Measurements from ENCODE around the gene HINT3.
A peak's percentile ranks its signal among the peaks of the same experiment; 100 is the strongest.
"Not testable (repeated sequence)": the region's sequence is repeated elsewhere in the genome, so short reads cannot be mapped to it uniquely, and the experiment has no call there.

The HINT3 gene

GRCh38 chr6:125956506-125957390 lies at the start of gene HINT3:
Gene HINT3 (plus strand): TSS chr6:125956770. CDS start chr6:125956978, 208 bp downstream.
- peak; percentile 100 for DNase-seq

- no peak for DNase-seq
Observed at GRCh38 chr6:125910527-125910926, 46.0 kb upstream of the HINT3 start.

- DNase-seq: peak; percentile 83
Observed at GRCh38 chr6:125911051-125911451, 45.5 kb upstream of the HINT3 start.

GRCh38 chr6:125912430-125912829 lies 44.1 kb upstream of the HINT3 start:
- DNase-seq: peak; percentile 75

GRCh38 chr6:125913145-125913544 lies 43.4 kb upstream of the HINT3 start:
- DNase-seq: no peak

GRCh38 chr6:125913864-125914351 lies 42.7 kb upstream of the HINT3 start:
- DNase-seq: peak; percentile 51

GRCh38 chr6:125918230-125918629 lies 38.3 kb upstream of the HINT3 start:
- DNase-seq: peak; percentile 79

- peak; percentile 91 for DNase-seq
Observed at GRCh38 chr6:125918681-125919566, 37.6 kb upstream of the HINT3 start.

- no peak for DNase-seq
Observed at GRCh38 chr6:125919618-125920017, 37.0 kb upstream of the HINT3 start.

GRCh38 chr6:125922322-125922860 lies 34.2 kb upstream of the HINT3 start:
- peak; percentile 98 for DNase-seq

GRCh38 chr6:125923366-125923877 lies 33.1 kb upstream of the HINT3 start:
- no peak for DNase-seq

- no peak for DNase-seq
Observed at GRCh38 chr6:125924169-125924568, 32.4 kb upstream of the HINT3 start.

- no peak for DNase-seq
Observed at GRCh38 chr6:125924697-125925358, 31.7 kb upstream of the HINT3 start.

GRCh38 chr6:125926711-125927110 lies 29.9 kb upstream of the HINT3 start:
- no peak for DNase-seq

- no peak for DNase-seq
Observed at GRCh38 chr6:125927761-125928160, 28.8 kb upstream of the HINT3 start.

- no peak for DNase-seq
Observed at GRCh38 chr6:125930765-125931418, 25.7 kb upstream of the HINT3 start.

GRCh38 chr6:125931733-125932450 lies 24.7 kb upstream of the HINT3 start:
- no peak for DNase-seq

- DNase-seq: no peak
Observed at GRCh38 chr6:125932451-125932795, 24.1 kb upstream of the HINT3 start.

- not testable (repeated sequence) for DNase-seq
Observed at GRCh38 chr6:125935520-125935919, 21.1 kb upstream of the HINT3 start.

- no peak for DNase-seq
Observed at GRCh38 chr6:125939026-125939425, 17.5 kb upstream of the HINT3 start.

GRCh38 chr6:125939791-125940190 lies 16.8 kb upstream of the HINT3 start:
- no peak for DNase-seq

Data from NCI-H69 (cell line).